ENCODE results near the gene GMDS. TPM values are rescaled to one million over a fixed set of nuclear protein-coding genes. Genes with fewer than 3 reads are reported as not detected.

GMDS gene
- total RNA-seq, 4 donors from 2014 or later = 197 to 375 (median 215) TPM

DNA sequence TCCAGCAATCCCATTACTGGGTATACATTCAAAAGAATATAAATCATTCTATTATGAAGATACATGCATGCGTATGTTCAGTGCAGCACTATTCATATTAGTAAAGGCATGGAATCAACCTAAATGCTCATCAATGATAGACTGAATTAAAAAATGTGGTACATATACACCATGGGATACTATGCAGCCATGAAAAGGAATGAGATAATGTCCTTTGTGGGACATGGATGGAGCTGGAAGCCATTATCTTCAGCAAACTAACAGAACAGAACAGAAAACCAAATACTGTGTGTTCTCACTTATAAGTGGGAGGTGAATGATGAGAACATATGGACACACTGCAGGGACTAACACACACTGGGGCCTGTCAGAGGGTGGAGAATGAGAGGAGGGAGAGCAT is 261.6 kb downstream of the GMDS start:
- TF ChIP-seq, protein P1, sequence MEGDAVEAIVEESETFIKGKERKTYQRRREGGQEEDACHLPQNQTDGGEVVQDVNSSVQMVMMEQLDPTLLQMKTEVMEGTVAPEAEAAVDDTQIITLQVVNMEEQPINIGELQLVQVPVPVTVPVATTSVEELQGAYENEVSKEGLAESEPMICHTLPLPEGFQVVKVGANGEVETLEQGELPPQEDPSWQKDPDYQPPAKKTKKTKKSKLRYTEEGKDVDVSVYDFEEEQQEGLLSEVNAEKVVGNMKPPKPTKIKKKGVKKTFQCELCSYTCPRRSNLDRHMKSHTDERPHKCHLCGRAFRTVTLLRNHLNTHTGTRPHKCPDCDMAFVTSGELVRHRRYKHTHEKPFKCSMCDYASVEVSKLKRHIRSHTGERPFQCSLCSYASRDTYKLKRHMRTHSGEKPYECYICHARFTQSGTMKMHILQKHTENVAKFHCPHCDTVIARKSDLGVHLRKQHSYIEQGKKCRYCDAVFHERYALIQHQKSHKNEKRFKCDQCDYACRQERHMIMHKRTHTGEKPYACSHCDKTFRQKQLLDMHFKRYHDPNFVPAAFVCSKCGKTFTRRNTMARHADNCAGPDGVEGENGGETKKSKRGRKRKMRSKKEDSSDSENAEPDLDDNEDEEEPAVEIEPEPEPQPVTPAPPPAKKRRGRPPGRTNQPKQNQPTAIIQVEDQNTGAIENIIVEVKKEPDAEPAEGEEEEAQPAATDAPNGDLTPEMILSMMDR (IDR thresholded peaks at IDR 0.05) = no peak
- no peak for TF ChIP-seq POLR2A (IDR thresholded peaks at IDR 0.05)
- peaks cover 0 to 8% (median 0%) of the 10 kb centered on the region in 4 donors for H3K9me3 ChIP-seq
- H3K27me3 ChIP-seq = no peaks in the 10 kb centered on the region
- H3K4me3 ChIP-seq = no peak overlapping the region
- H3K36me3 ChIP-seq = no peaks in the 10 kb centered on the region
- DNase-seq = no peak
- H3K4me1 ChIP-seq = no peaks in the 10 kb centered on the region
- H3K27ac ChIP-seq = no peak overlapping the region

DNA sequence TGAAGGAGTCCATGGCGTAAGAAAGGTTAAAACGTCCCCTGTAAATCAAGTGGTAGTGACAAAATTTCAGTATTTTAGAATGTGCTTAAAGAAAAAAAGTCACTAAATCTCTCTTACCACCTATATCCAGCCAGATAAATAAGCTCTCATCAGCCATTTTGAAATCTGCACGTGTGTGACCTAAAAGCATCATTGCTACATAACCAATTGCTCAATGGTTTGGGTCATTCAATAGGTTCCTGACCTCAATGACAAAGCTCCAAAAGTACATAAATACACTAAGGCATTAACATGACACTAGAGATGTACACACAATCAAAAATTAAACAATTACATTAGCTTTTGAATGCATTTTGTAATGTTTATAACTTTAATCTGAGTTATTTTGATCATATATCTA is 272.4 kb downstream of the GMDS start:
- no peaks in the 10 kb centered on the region for H3K9me3 ChIP-seq

DNA sequence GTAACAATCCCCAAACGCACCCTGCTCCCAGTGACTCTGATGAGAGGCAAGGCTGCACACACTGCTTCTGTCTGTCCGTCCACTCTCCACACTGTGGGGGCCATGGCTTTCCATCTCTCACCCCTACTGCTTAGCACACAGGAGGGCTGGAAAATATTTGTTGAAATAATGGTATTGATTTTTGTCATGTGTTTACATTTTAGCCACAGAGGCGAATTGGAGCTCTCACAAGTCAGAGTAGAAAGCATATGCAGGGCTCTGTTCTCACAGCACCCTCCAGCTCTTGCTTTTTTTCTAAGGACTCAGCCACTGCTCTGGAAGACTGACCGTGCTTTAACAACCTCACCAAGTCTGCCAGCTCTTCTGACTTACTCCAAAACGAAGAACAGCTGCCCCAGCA is 273.8 kb downstream of the GMDS start:
- DNase-seq = no peak
- Histone ChIP-seq H3K4me3 (no peak overlapping the region), H3K36me3 (no peaks in the 10 kb centered on the region), H3K4me1 (no peaks in the 10 kb centered on the region), H3K27me3 (no peaks in the 10 kb centered on the region), H3K9me3 (no peaks in the 10 kb centered on the region), H3K27ac (no peak overlapping the region)
- no peak for TF ChIP-seq POLR2A (IDR thresholded peaks at IDR 0.05)
- TF ChIP-seq, protein P1 (IDR thresholded peaks at IDR 0.05) = no peak

More for the DNA sequence above, 272.4 kb downstream of the GMDS start:
- Histone ChIP-seq H3K27me3 (no peaks in the 10 kb centered on the region), H3K27ac (no peak overlapping the region), H3K4me1 (no peaks in the 10 kb centered on the region), H3K4me3 (no peak overlapping the region), H3K36me3 (no peaks in the 10 kb centered on the region)
- DNase-seq = no peak
- TF ChIP-seq, protein P1 (IDR thresholded peaks at IDR 0.05) = no peak
- no peak for TF ChIP-seq POLR2A (IDR thresholded peaks at IDR 0.05)

DNA sequence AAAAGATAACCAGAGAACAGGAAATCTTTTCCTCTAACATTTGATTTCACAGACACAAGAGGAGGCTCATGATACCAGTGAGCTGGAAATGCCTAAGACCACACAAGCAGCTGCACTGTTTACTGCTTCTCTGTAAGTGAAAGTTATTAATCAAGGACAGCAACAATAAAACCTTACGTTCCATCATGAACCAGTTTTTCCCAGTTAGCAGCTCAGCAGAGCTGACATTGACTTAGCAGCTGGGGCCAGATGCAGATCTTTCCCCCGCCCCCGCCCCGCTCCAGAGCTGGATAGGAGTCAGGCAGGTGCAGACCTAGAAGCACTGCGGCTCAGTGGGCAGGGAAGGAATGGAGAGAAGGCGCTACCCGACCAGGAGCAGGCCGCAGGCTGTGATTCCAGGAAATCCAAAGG is 275.2 kb downstream of the GMDS start:
- H3K27ac ChIP-seq = no peak overlapping the region
- H3K4me3 ChIP-seq = no peak overlapping the region
- TF ChIP-seq POLR2A (IDR thresholded peaks at IDR 0.05) = no peak
- H3K4me1 ChIP-seq = no peaks in the 10 kb centered on the region
- no peaks in the 10 kb centered on the region for H3K36me3 ChIP-seq
- H3K9me3 ChIP-seq = no peaks in the 10 kb centered on the region
- no peak for DNase-seq
- H3K27me3 ChIP-seq = no peaks in the 10 kb centered on the region

DNA sequence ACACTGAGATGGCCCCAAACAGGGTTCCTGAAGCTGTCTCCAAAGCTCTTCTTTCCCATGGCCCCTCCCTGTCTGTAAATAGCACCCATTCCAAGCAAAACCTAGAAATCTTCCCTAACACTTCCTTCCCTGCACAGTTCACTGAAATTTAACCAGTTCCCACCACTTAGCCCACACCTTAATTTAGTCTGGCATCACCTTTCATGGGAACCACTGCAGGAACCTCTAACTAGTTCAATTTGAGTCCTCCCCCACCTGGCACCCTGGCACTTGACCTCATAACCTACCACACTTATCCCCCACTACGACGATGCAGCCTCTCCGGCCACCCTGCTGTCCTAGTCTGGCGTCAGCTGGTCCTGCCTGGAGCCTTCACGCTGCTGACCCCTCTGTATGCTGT is 278.7 kb downstream of the GMDS start:
- Histone ChIP-seq H3K9me3 (no peaks in the 10 kb centered on the region), H3K36me3 (no peaks in the 10 kb centered on the region), H3K27ac (no peak overlapping the region), H3K27me3 (no peaks in the 10 kb centered on the region), H3K4me3 (no peak overlapping the region), H3K4me1 (no peaks in the 10 kb centered on the region)
- no peak for TF ChIP-seq POLR2A (IDR thresholded peaks at IDR 0.05)
- TF ChIP-seq, protein P1 (IDR thresholded peaks at IDR 0.05) = no peak
- no peak for DNase-seq

DNA sequence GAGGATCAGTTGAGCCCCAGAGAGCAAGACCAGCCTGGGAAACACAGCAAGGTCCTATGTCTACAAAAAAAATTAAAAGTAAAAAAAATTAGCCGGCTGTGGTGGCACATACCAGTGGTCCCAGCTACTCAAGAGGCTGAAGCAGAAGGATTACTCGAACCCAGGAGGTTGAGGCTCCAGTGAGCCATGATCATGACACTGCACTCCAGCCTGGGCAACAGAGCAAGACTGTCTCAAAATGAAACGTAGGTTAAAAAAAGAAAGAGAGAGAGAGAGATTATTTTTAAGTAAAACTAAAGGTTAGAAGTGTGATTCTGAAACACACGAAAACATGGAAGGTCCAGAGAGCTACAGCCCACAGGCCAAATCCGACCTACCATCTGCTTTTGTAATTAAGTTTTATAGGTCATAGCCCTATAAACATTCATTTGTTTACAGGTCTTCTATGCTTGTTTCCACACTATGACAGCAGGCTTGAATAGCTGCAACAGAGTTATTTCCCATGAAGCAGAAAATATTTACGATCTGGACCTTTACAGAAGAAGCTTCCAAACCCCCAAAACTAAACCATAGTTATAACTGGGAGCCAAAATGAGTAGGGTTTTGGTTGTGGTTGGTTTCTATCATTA is 279.7 kb downstream of the GMDS start:
- DNase-seq = no peak
- H3K27ac ChIP-seq = no peak overlapping the region
- H3K4me1 ChIP-seq = no peaks in the 10 kb centered on the region
- no peaks in the 10 kb centered on the region for H3K9me3 ChIP-seq
- H3K27me3 ChIP-seq = no peaks in the 10 kb centered on the region
- TF ChIP-seq POLR2A (IDR thresholded peaks at IDR 0.05) = no peak
- TF ChIP-seq, protein P1 (IDR thresholded peaks at IDR 0.05) = no peak
- H3K36me3 ChIP-seq = no peaks in the 10 kb centered on the region
- no peak overlapping the region for H3K4me3 ChIP-seq

All from Peyer's patch (tissue), 4 donors.